ENCODE results near the gene HOXA11. TPM values are rescaled to one million over a fixed set of nuclear protein-coding genes. Genes with fewer than 3 reads are reported as not detected.

HOXA11 gene
- total RNA-seq, 1 donor from 2014 or later: not detected

- H3K36me3 ChIP-seq: no peaks in the 10 kb centered on the region
- DNase-seq (ENCODE audit: low spot score in 2 of 2): peak in 1 of 2 donors; percentile 40
- TF ChIP-seq CTCF (IDR thresholded peaks at IDR 0.05): no peak
- peaks cover 49% of the 10 kb centered on the region for H3K27me3 ChIP-seq
- H3K4me3 ChIP-seq: peak overlapping the region; percentile 45 to 47
- no peaks in the 10 kb centered on the region for H3K9me3 ChIP-seq
- intact Hi-C loops (cut with DNase I): loop anchor here (10.0 kb wide), 2 partner anchors 581 to 1221 kb away; partner anchors contain the start of gene CREB5
- H3K4me1 ChIP-seq: peaks cover 5 to 7% of the 10 kb centered on the region in 2 donors
- H3K27ac ChIP-seq: no peak overlapping the region
These were observed 8.4 kb upstream of the HOXA11 start for GRCh38 chr7:27193335-27194001.

GRCh38 chr7:27192546-27193334, 7.7 kb upstream of the HOXA11 start:
- peak in 1 of 2 donors; percentile 59 for DNase-seq (ENCODE audit: low spot score in 2 of 2)
- peaks cover 5 to 14% of the 10 kb centered on the region in 2 donors for H3K4me1 ChIP-seq
- no peak for TF ChIP-seq CTCF (IDR thresholded peaks at IDR 0.05)
- no peak overlapping the region for H3K27ac ChIP-seq
- peaks cover 48% of the 10 kb centered on the region for H3K27me3 ChIP-seq
- intact Hi-C loops (cut with DNase I): loop anchor here (10.0 kb wide), 2 partner anchors 582 to 1222 kb away; partner anchors contain the start of gene CREB5
- peak overlapping the region; percentile 45 to 47 for H3K4me3 ChIP-seq
- H3K9me3 ChIP-seq: no peaks in the 10 kb centered on the region
- H3K36me3 ChIP-seq: no peaks in the 10 kb centered on the region

- intact Hi-C loops (cut with DNase I): loop anchor here (10.0 kb wide), 2 partner anchors 583 to 1223 kb away; partner anchors contain the start of gene CREB5
- Histone ChIP-seq H3K36me3 (no peaks in the 10 kb centered on the region), H3K4me3 (peak overlapping the region; percentile 45 to 47), H3K27me3 (peaks cover 48% of the 10 kb centered on the region), H3K9me3 (no peaks in the 10 kb centered on the region), H3K27ac (no peak overlapping the region), H3K4me1 (peaks cover 5 to 14% of the 10 kb centered on the region in 2 donors)
- DNase-seq (ENCODE audit: low spot score in 2 of 2): peak in 1 of 2 donors; percentile 62
- TF ChIP-seq CTCF (IDR thresholded peaks at IDR 0.05): no peak
These were observed 7.0 kb upstream of the HOXA11 start for GRCh38 chr7:27191833-27192545.

- Histone ChIP-seq H3K4me1 (peaks cover 5 to 14% of the 10 kb centered on the region in 2 donors), H3K27ac (no peak overlapping the region), H3K27me3 (peaks cover 43% of the 10 kb centered on the region), H3K36me3 (no peaks in the 10 kb centered on the region), H3K9me3 (no peaks in the 10 kb centered on the region), H3K4me3 (no peak overlapping the region)
- TF ChIP-seq CTCF (IDR thresholded peaks at IDR 0.05): no peak
- intact Hi-C loops (cut with DNase I): loop anchor here (10.0 kb wide), 2 partner anchors 584 to 1224 kb away; partner anchors contain the start of gene CREB5
- peak in 1 of 2 donors; percentile 61 for DNase-seq (ENCODE audit: low spot score in 2 of 2)
These were observed 6.2 kb upstream of the HOXA11 start for GRCh38 chr7:27191161-27191731.
